H9 (cell line): ENCODE measurements around the gene HTRA3. TPM values are rescaled to one million over a fixed set of nuclear protein-coding genes. Genes with fewer than 3 reads are reported as not detected.

Experiments
- DNase-seq: peaks from one replicate; pipeline ENCODE4 v3.0.0-alpha.2; 2017
- H2AFZ ChIP-seq: one replicate; pipeline ENCODE4 v1.6.1; 2013; ENCODE audit warnings: mild to moderate bottlenecking, low read length, control low read depth, moderate library complexity
- H2AK5ac ChIP-seq: 2 replicates; pipeline ENCODE4 v1.6.1; 2013; ENCODE audit warnings: low read length, control low read depth, mixed read lengths; ENCODE audit not compliant: insufficient read length
- H2BK120ac ChIP-seq: one replicate; pipeline ENCODE4 v1.6.1; 2013; ENCODE audit warnings: low read depth, mild to moderate bottlenecking, low read length, control low read depth, inconsistent platforms; ENCODE audit not compliant: poor library complexity, severe bottlenecking
- H2BK12ac ChIP-seq: 2 replicates; pipeline ENCODE4 v1.6.1; 2013; ENCODE audit warnings: low read length, control low read depth, mixed read lengths, low read depth; ENCODE audit not compliant: insufficient read length
- H2BK15ac ChIP-seq: 2 replicates; pipeline ENCODE4 v1.6.1; 2013; ENCODE audit warnings: low read depth, low read length, control low read depth
- H2BK20ac ChIP-seq: one replicate; pipeline ENCODE4 v1.6.1; 2013; ENCODE audit warnings: low read depth, mild to moderate bottlenecking, low read length, control low read depth, inconsistent platforms; ENCODE audit not compliant: poor library complexity, severe bottlenecking
- H2BK5ac ChIP-seq: 2 replicates; pipeline ENCODE4 v1.6.1; 2013; ENCODE audit warnings: low read length, control low read depth, mixed read lengths; ENCODE audit not compliant: insufficient read length
- H3K14ac ChIP-seq: 2 replicates; pipeline ENCODE4 v1.6.1; 2013; ENCODE audit warnings: low read length, control low read depth; ENCODE audit not compliant: insufficient read depth
- H3K18ac ChIP-seq: 2 replicates; pipeline ENCODE4 v1.6.1; 2013; ENCODE audit warnings: low read depth, mild to moderate bottlenecking, mixed read lengths, low read length, control low read depth; ENCODE audit not compliant: insufficient read length
- H3K23ac ChIP-seq: 2 replicates; pipeline ENCODE4 v1.6.1; 2013; ENCODE audit warnings: low read length, control low read depth, mixed read lengths, low read depth; ENCODE audit not compliant: insufficient read length
- H3K23me2 ChIP-seq: 2 replicates; pipeline ENCODE4 v1.6.1; 2013; ENCODE audit warnings: low read depth, mild to moderate bottlenecking, mixed read lengths, low read length, control low read depth; ENCODE audit not compliant: insufficient read length, poor library complexity, severe bottlenecking
- H3K27ac ChIP-seq: 2 replicates; pipeline ENCODE4 v1.5.1; 2013; ENCODE audit warnings: low read length, control low read depth, mixed read lengths, low read depth; ENCODE audit not compliant: insufficient read length
- H3K27me3 ChIP-seq: 2 replicates; pipeline ENCODE4 v1.6.1; 2013; ENCODE audit warnings: low read length, control low read depth, inconsistent platforms; ENCODE audit not compliant: insufficient read depth
- H3K4ac ChIP-seq: 2 replicates; pipeline ENCODE4 v1.6.1; 2013; ENCODE audit warnings: low read depth, mild to moderate bottlenecking, control low read depth, inconsistent platforms, low read length, moderate library complexity
- H3K4me1 ChIP-seq: 2 replicates; pipeline ENCODE4 v1.6.1; 2013; ENCODE audit warnings: low read length, control low read depth, inconsistent platforms; ENCODE audit not compliant: insufficient read depth
- H3K4me2 ChIP-seq: 2 replicates; pipeline ENCODE4 v1.6.1; 2013; ENCODE audit warnings: low read length, control low read depth, mixed read lengths; ENCODE audit not compliant: insufficient read length, insufficient read depth
- H3K56ac ChIP-seq: 2 replicates; pipeline ENCODE4 v1.6.1; 2013; ENCODE audit warnings: low read depth, mild to moderate bottlenecking, mixed read lengths, low read length, control low read depth; ENCODE audit not compliant: insufficient read length
- H3K79me1 ChIP-seq: 2 replicates; pipeline ENCODE4 v1.6.1; 2013; ENCODE audit warnings: low read depth, mild to moderate bottlenecking, moderate library complexity, low read length, control low read depth, inconsistent platforms; ENCODE audit not compliant: insufficient read depth, poor library complexity, severe bottlenecking
- H3K79me2 ChIP-seq: 2 replicates; pipeline ENCODE4 v1.6.1; 2013; ENCODE audit warnings: low read length, control low read depth, inconsistent platforms; ENCODE audit not compliant: insufficient read depth
- H3K9ac ChIP-seq: 2 replicates; pipeline ENCODE4 v1.6.1; 2013; ENCODE audit warnings: low read length, control low read depth, mixed read lengths; ENCODE audit not compliant: insufficient read length; ENCODE audit errors: extremely low read depth
- H3K9me3 ChIP-seq: one replicate; pipeline ENCODE4 v1.6.1; 2013; ENCODE audit warnings: low read depth, low read length, inconsistent platforms; ENCODE audit not compliant: control insufficient read depth
- H3T11ph ChIP-seq: one replicate; pipeline ENCODE4 v1.6.1; 2013; ENCODE audit warnings: mild to moderate bottlenecking, low read length, control low read depth, inconsistent platforms
- H4K20me1 ChIP-seq: one replicate; pipeline ENCODE4 v1.6.1; 2013; ENCODE audit not compliant: control insufficient read depth, insufficient read length, insufficient read depth
- H4K5ac ChIP-seq: 2 replicates; pipeline ENCODE4 v1.6.1; 2013; ENCODE audit warnings: low read depth, mild to moderate bottlenecking, mixed read lengths, low read length, control low read depth; ENCODE audit not compliant: insufficient read length
- H4K8ac ChIP-seq: replicated peaks from 2 replicates; pipeline ENCODE4 v1.6.1; 2013; ENCODE audit warnings: low read length, control low read depth, mixed read lengths, low read depth; ENCODE audit not compliant: insufficient read length
- H4K91ac ChIP-seq: 2 replicates; pipeline ENCODE4 v1.6.1; 2013; ENCODE audit warnings: low read depth, mild to moderate bottlenecking, moderate library complexity, mixed read lengths, low read length, control low read depth; ENCODE audit not compliant: insufficient read length
- H3K27ac Mint-ChIP-seq, 3 experiments: 2 replicates in 2 of 3; 3 replicates in 1 of 3; pipeline ENCODE4 v1.8.0; 2020 to 2021; ENCODE audit warnings: mixed read lengths in 3 of 3, mild to moderate bottlenecking in 1 of 3, moderate library complexity in 1 of 3
- H3K27me3 Mint-ChIP-seq: 2 replicates; pipeline ENCODE4 v1.8.0; 2021; ENCODE audit warnings: low read depth, mild to moderate bottlenecking, moderate library complexity, mixed read lengths
- H3K36me3 Mint-ChIP-seq, 3 experiments: 2 replicates in 2 of 3; 3 replicates in 1 of 3; pipeline ENCODE4 v1.8.0; 2020 to 2021; ENCODE audit warnings: low read depth in 3 of 3, mixed read lengths in 3 of 3; ENCODE audit not compliant: insufficient read depth in 1 of 3
- H3K4me1 Mint-ChIP-seq, 2 experiments: 2 replicates each; pipeline ENCODE4 v1.8.0; 2020; ENCODE audit warnings: mixed read lengths in 2 of 2
- H3K4me3 Mint-ChIP-seq, 2 experiments: 2 replicates in 1 of 2; 3 replicates in 1 of 2; pipeline ENCODE4 v1.8.0; 2020 to 2021; ENCODE audit warnings: mild to moderate bottlenecking in 2 of 2, mixed read lengths in 2 of 2, moderate library complexity in 1 of 2
- H3K9me3 Mint-ChIP-seq, 2 experiments: 2 replicates in 1 of 2; 3 replicates in 1 of 2; pipeline ENCODE4 v1.8.0; 2020; ENCODE audit warnings: mild to moderate bottlenecking in 2 of 2, mixed read lengths in 2 of 2, moderate library complexity in 1 of 2
- CTCF ChIP-seq: fragments of 200-600 bp; sonication (generic); conservative IDR thresholded peaks from 3 replicates; pipeline ENCODE4 v1.8.0; 2021; ENCODE audit warnings: antibody characterized with exemption, mild to moderate bottlenecking
- WGBS: extraction: QIAGEN DNeasy Blood & Tissue Kit; methylation state at CpG from one replicate; pipeline ENCODE4 v1.1.7; 2013; ENCODE audit warnings: missing lambda C conversion rate, low lambda C conversion rate, mixed read lengths; ENCODE audit not compliant: insufficient read length; ENCODE audit errors: extremely low coverage; 5-methylcytosine and 5-hydroxymethylcytosine counted together
- total RNA-seq: library from RNA; stranded (reverse); gene quantifications from 2 replicates; pipeline ENCODE4 v1.2.1, GENCODE V29; 2021

The HTRA3 gene
- total RNA-seq, 1 experiment from 2014 or later: 3.0 TPM

GRCh38 chr4:8328866-8329559 is 59.5 kb downstream of the HTRA3 start:
- no peak overlapping the region for H3K4me3 Mint-ChIP-seq
- no peak for TF ChIP-seq CTCF
- peaks cover 12% of the 10 kb centered on the region for H3K27me3 Mint-ChIP-seq
- Histone ChIP-seq H3K4me1 (no peaks in the 10 kb centered on the region), H2BK12ac (no peak overlapping the region), H3T11ph (no peak overlapping the region), H3K4me2 (no peak overlapping the region), H3K23ac (no peak overlapping the region), H3K9me3 (no peaks in the 10 kb centered on the region), H2BK5ac (no peak overlapping the region), H3K79me2 (no peaks in the 10 kb centered on the region), H4K20me1 (no peaks in the 10 kb centered on the region), H3K79me1 (no peaks in the 10 kb centered on the region), H3K27me3 (no peaks in the 10 kb centered on the region), H3K9ac (no peak overlapping the region), H3K23me2 (no peaks in the 10 kb centered on the region), H3K27ac (no peak overlapping the region), H3K56ac (no peak overlapping the region), H3K14ac (peak overlapping the region; percentile 32; the same call in 1 of the 2 replicates), H4K8ac (no peak overlapping the region), H2AFZ (no peak overlapping the region), H3K4ac (no peak overlapping the region), H4K91ac (no peak overlapping the region), H2BK20ac (no peak overlapping the region), H2BK15ac (no peak overlapping the region), H3K18ac (no peak overlapping the region), H2BK120ac (no peak overlapping the region), H2AK5ac (no peak overlapping the region), H4K5ac (no peak overlapping the region)
- no peaks in the 10 kb centered on the region; a peak in 1 of 7 replicates for H3K36me3 Mint-ChIP-seq
- no CpG with 5 or more reads among the region's 13 CpGs for WGBS
- H3K9me3 Mint-ChIP-seq: peaks cover 0 to 10% of the 10 kb centered on the region in 2 experiments; a peak in 3 of 5 replicates
- no peak for DNase-seq
- H3K4me1 Mint-ChIP-seq: peaks cover 0 to 5% of the 10 kb centered on the region in 2 experiments; a peak in 2 of 4 replicates
- H3K27ac Mint-ChIP-seq: no peak overlapping the region
